HepG2 (cell line): ENCODE data around the gene SUCLG2. TPM values are rescaled to one million over a fixed set of nuclear protein-coding genes. Genes with fewer than 3 reads are reported as not detected.

Experiments
- ATRX ChIP-seq: sonication (generic); formaldehyde crosslinking; IDR thresholded peaks from 2 replicates; pipeline ENCODE4 v1.4.0; 2020; ENCODE audit warnings: missing genetic modification reagents, borderline replicate concordance
- BATF2 ChIP-seq: sonication (generic); formaldehyde crosslinking; IDR thresholded peaks from 2 replicates; pipeline ENCODE4 v1.8.0; 2022; ENCODE audit warnings: mild to moderate bottlenecking, missing genetic modification reagents, moderate library complexity
- CEBPG ChIP-seq: IDR thresholded peaks from 2 replicates; pipeline ENCODE4 v1.6.1; 2016
- CREB1 ChIP-seq, 2 experiments: fragments of 450-650 bp in 1 of 2; IDR thresholded peaks; 2 replicates each; pipeline ENCODE4 v1.6.1; 2016 to 2017; ENCODE audit warnings: control low read depth in 1 of 2, mild to moderate bottlenecking in 1 of 2, missing compliant biosample characterization in 1 of 2, missing genetic modification characterization in 1 of 2
- FOXO1 ChIP-seq: sonication (generic); formaldehyde crosslinking; IDR thresholded peaks from 2 replicates; pipeline ENCODE4 v1.4.0; 2020; ENCODE audit warnings: missing genetic modification reagents
- HDAC6 ChIP-seq: fragments of 200-600 bp; sonication (generic); IDR thresholded peaks from 2 replicates; pipeline ENCODE4 v1.7.0; 2017; ENCODE audit warnings: mild to moderate bottlenecking, antibody characterized with exemption, low read length, low read depth
- MTA3 ChIP-seq: sonication (generic); formaldehyde crosslinking; IDR thresholded peaks from 2 replicates; pipeline ENCODE4 v1.4.0; 2020; ENCODE audit warnings: missing genetic modification reagents
- POLR2A ChIP-seq, 2 experiments: IDR thresholded peaks; 2 replicates each; pipeline ENCODE4 v1.6.1; 2011; ENCODE audit warnings: low read depth in 2 of 2, low read length in 2 of 2, mild to moderate bottlenecking in 1 of 2, moderate library complexity in 1 of 2; ENCODE audit not compliant: insufficient read depth in 1 of 2
- REPIN1 ChIP-seq: sonication (generic); formaldehyde crosslinking; IDR thresholded peaks from 2 replicates; pipeline ENCODE4 v1.8.0; 2022; ENCODE audit warnings: missing genetic modification reagents, low read depth, mild to moderate bottlenecking, borderline replicate concordance
- SMARCC2 ChIP-seq: fragments of 450-650 bp; IDR thresholded peaks from 2 replicates; pipeline ENCODE4 v1.6.1; 2017; ENCODE audit warnings: antibody characterized with exemption, mild to moderate bottlenecking
- TP53 ChIP-seq: sonication (generic); formaldehyde crosslinking; conservative IDR thresholded peaks from 2 replicates; pipeline ENCODE4 v1.4.0; 2020; ENCODE audit warnings: missing genetic modification reagents
- ZNF136 ChIP-seq: sonication (generic); formaldehyde crosslinking; IDR thresholded peaks from 2 replicates; pipeline ENCODE4 v1.8.1; 2022; ENCODE audit warnings: low read depth, mild to moderate bottlenecking, moderate library complexity, missing genetic modification reagents
- ZNF20 ChIP-seq: sonication (generic); formaldehyde crosslinking; IDR thresholded peaks from 2 replicates; pipeline ENCODE4 v1.4.0; 2020; ENCODE audit warnings: mild to moderate bottlenecking, moderate library complexity, missing genetic modification reagents
- ZNF326 ChIP-seq: sonication (generic); formaldehyde crosslinking; IDR thresholded peaks from 2 replicates; pipeline ENCODE4 v1.4.0; 2020; ENCODE audit warnings: missing genetic modification reagents, borderline replicate concordance
- ZNF607 ChIP-seq: sonication (generic); formaldehyde crosslinking; IDR thresholded peaks from 2 replicates; pipeline ENCODE4 v1.5.1; 2020; ENCODE audit warnings: missing genetic modification reagents, mild to moderate bottlenecking, borderline replicate concordance
- ZNF7 ChIP-seq: IDR thresholded peaks from 2 replicates; pipeline ENCODE4 v1.6.1; 2016; ENCODE audit warnings: missing biosample characterization, missing genetic modification reagents
- ZNF713 ChIP-seq: sonication (generic); formaldehyde crosslinking; IDR thresholded peaks from 2 replicates; pipeline ENCODE4 v1.4.0; 2020; ENCODE audit warnings: mild to moderate bottlenecking, missing genetic modification reagents
- polyA plus RNA-seq, 8 experiments: library from polyadenylated mRNA; depleted of rRNA in 3 of 8; stranded (reverse) in 7 of 8; unstranded in 1 of 8; fragments of >200 nt; fragmentation: Illumina TruSeq in 4 of 8; extraction: Trizol in 4 of 8; gene quantifications; 2 replicates each; pipeline versions ENCODE4 v1.2.1 to v1.2.3, GENCODE V29; 2011 to 2016; ENCODE audit warnings: low read depth in 4 of 8, missing spikeins in 1 of 8, mixed read lengths in 1 of 8; ENCODE audit not compliant: insufficient read depth in 1 of 8
- total RNA-seq, 5 experiments: library from RNA; depleted of rRNA; stranded (reverse); fragments of >200 nt; fragmentation: Illumina TruSeq; extraction: Trizol; gene quantifications; 2 replicates each; pipeline ENCODE4 v1.2.3, GENCODE V29; 2016; ENCODE audit warnings: low read depth in 1 of 5
- TF ChIP-seq, protein P1 (sequence below): IDR thresholded peaks from 2 replicates; pipeline ENCODE4 v1.6.1; 2012; ENCODE audit warnings: low read length, improper control_type of control experiment
- TF ChIP-seq, protein P2 (sequence below): sonication (generic); formaldehyde crosslinking; IDR thresholded peaks from 2 replicates; pipeline ENCODE4 v1.4.0; 2020; ENCODE audit warnings: missing genetic modification reagents
- TF ChIP-seq, protein P3 (sequence below), 2 experiments: sonication (generic) in 1 of 2; formaldehyde crosslinking in 1 of 2; IDR thresholded peaks; 2 replicates each; pipeline versions ENCODE4 v1.5.1 to v1.6.1; 2011 to 2020; ENCODE audit warnings: borderline replicate concordance in 1 of 2, low read depth in 1 of 2, low read length in 1 of 2, mild to moderate bottlenecking in 1 of 2, missing genetic modification reagents in 1 of 2, moderate library complexity in 1 of 2
- TF ChIP-seq, protein P4 (sequence below), 2 experiments: sonication (generic) in 1 of 2; formaldehyde crosslinking in 1 of 2; IDR thresholded peaks; 2 replicates each; pipeline versions ENCODE4 v1.4.0 to v1.6.1; 2018 to 2020; ENCODE audit warnings: missing genetic modification reagents in 2 of 2, borderline replicate concordance in 1 of 2, low read depth in 1 of 2, mild to moderate bottlenecking in 1 of 2, missing biosample characterization in 1 of 2

SUCLG2 gene
- total and polyA plus RNA-seq, 2 of the 13 experiments (the other 11 are each of a cell fraction or from before 2014, with no cell fraction given) = 21.4 to 64.9 TPM

DNA sequence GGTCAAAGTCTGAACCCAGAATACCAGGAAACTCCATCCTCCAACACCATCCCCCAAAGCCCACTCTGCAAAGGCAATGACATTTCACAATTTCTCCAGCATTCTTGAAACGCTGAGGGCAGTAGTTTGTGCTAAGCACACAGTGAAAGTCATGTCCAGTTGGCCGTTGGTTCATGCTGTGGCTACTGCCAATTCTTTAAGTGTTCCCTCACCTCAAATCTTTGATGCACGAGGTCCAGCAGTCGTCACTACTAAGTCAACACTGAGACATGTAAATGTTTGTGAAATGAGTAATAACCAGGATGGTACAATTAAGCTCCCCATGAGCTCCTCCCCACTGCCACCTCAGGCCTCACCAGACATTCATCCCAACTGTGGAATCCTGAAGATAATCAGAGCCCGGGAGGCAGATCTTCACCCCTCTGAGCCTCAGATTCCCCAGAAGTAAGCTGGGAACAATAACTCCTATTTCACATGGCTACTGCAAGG is 7.0 kb downstream of the SUCLG2 start (continued):
- TF ChIP-seq, protein P1, sequence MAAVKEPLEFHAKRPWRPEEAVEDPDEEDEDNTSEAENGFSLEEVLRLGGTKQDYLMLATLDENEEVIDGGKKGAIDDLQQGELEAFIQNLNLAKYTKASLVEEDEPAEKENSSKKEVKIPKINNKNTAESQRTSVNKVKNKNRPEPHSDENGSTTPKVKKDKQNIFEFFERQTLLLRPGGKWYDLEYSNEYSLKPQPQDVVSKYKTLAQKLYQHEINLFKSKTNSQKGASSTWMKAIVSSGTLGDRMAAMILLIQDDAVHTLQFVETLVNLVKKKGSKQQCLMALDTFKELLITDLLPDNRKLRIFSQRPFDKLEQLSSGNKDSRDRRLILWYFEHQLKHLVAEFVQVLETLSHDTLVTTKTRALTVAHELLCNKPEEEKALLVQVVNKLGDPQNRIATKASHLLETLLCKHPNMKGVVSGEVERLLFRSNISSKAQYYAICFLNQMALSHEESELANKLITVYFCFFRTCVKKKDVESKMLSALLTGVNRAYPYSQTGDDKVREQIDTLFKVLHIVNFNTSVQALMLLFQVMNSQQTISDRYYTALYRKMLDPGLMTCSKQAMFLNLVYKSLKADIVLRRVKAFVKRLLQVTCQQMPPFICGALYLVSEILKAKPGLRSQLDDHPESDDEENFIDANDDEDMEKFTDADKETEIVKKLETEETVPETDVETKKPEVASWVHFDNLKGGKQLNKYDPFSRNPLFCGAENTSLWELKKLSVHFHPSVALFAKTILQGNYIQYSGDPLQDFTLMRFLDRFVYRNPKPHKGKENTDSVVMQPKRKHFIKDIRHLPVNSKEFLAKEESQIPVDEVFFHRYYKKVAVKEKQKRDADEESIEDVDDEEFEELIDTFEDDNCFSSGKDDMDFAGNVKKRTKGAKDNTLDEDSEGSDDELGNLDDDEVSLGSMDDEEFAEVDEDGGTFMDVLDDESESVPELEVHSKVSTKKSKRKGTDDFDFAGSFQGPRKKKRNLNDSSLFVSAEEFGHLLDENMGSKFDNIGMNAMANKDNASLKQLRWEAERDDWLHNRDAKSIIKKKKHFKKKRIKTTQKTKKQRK = no peak
- TF ChIP-seq CREB1 (IDR thresholded peaks at IDR 0.05) = peak; percentile 70
- peak; percentile 82 for TF ChIP-seq CREB1 (CRISPR knock-in tag; IDR thresholded peaks at IDR 0.05)
- TF ChIP-seq, protein P2, sequence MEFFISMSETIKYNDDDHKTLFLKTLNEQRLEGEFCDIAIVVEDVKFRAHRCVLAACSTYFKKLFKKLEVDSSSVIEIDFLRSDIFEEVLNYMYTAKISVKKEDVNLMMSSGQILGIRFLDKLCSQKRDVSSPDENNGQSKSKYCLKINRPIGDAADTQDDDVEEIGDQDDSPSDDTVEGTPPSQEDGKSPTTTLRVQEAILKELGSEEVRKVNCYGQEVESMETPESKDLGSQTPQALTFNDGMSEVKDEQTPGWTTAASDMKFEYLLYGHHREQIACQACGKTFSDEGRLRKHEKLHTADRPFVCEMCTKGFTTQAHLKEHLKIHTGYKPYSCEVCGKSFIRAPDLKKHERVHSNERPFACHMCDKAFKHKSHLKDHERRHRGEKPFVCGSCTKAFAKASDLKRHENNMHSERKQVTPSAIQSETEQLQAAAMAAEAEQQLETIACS (CRISPR knock-in tag) = no peak
- no peak for TF ChIP-seq ZNF136 (CRISPR knock-in tag)
- TF ChIP-seq TP53 (CRISPR knock-in tag) = no peak
- TF ChIP-seq BATF2 (CRISPR knock-in tag) = no peak
- no peak for TF ChIP-seq ZNF326
- peak; percentile 96 for TF ChIP-seq CEBPG
- TF ChIP-seq ZNF20 (CRISPR knock-in tag) = no peak
- no peak for TF ChIP-seq ZNF713 (CRISPR knock-in tag)
- peak; percentile 78; the same call in 1 of the 2 replicates for TF ChIP-seq REPIN1 (CRISPR knock-in tag)
- no peak for TF ChIP-seq ATRX (CRISPR knock-in tag)
- no peak for TF ChIP-seq ZNF7
- TF ChIP-seq, protein P3, sequence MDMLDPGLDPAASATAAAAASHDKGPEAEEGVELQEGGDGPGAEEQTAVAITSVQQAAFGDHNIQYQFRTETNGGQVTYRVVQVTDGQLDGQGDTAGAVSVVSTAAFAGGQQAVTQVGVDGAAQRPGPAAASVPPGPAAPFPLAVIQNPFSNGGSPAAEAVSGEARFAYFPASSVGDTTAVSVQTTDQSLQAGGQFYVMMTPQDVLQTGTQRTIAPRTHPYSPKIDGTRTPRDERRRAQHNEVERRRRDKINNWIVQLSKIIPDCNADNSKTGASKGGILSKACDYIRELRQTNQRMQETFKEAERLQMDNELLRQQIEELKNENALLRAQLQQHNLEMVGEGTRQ (IDR thresholded peaks at IDR 0.05; ENCODE audit: low read depth, low read length) = no peak
- TF ChIP-seq, protein P3 (CRISPR knock-in tag; IDR thresholded peaks at IDR 0.05; ENCODE audit: borderline replicate concordance) = no peak
- no peak for TF ChIP-seq SMARCC2
- TF ChIP-seq MTA3 (CRISPR knock-in tag) = no peak
- TF ChIP-seq FOXO1 = 0 out of 2 replicates have a peak, but pooled peaks have one; percentile 60
- TF ChIP-seq ZNF607 (CRISPR knock-in tag) = no peak
- no peak for TF ChIP-seq POLR2A (IDR thresholded peaks at IDR 0.05; ENCODE audit: insufficient read depth in 1 of 2, low read depth in 2 of 2, low read length in 2 of 2)
- TF ChIP-seq HDAC6 = no peak
- TF ChIP-seq, protein P4, sequence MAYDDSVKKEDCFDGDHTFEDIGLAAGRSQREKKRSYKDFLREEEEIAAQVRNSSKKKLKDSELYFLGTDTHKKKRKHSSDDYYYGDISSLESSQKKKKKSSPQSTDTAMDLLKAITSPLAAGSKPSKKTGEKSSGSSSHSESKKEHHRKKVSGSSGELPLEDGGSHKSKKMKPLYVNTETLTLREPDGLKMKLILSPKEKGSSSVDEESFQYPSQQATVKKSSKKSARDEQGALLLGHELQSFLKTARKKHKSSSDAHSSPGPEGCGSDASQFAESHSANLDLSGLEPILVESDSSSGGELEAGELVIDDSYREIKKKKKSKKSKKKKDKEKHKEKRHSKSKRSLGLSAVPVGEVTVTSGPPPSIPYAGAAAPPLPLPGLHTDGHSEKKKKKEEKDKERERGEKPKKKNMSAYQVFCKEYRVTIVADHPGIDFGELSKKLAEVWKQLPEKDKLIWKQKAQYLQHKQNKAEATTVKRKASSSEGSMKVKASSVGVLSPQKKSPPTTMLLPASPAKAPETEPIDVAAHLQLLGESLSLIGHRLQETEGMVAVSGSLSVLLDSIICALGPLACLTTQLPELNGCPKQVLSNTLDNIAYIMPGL (CRISPR knock-in tag; IDR thresholded peaks at IDR 0.05; ENCODE audit: borderline replicate concordance in 1 of 2, low read depth in 1 of 2) = peak in 1 of 2 experiments; percentile 39; a peak in 1 of 4 replicates
